Breast epithelium (tissue), 4 donors: Measurements from ENCODE around the gene CPED1. TPM values are rescaled to one million over a fixed set of nuclear protein-coding genes. Genes with fewer than 3 reads are reported as not detected.

ENCODE experiments used
- DNase-seq, 2 donors: peaks; one replicate each; pipeline ENCODE4 v3.0.0-alpha.2; 2019; ENCODE audit warnings: low spot score in 2 of 2
- H3K27ac ChIP-seq, 2 donors: fragments of 200-600 bp; sonication (generic) in 1 of 2; one replicate each; pipeline ENCODE4 v1.5.1; 2016 to 2019; ENCODE audit warnings: mild to moderate bottlenecking in 1 of 2
- H3K27me3 ChIP-seq, 2 donors: fragments of 200-600 bp; sonication (generic) in 1 of 2; one replicate each; pipeline versions ENCODE4 v1.5.1 to v1.6.0; 2017 to 2019; ENCODE audit warnings: control low read depth in 1 of 2, mild to moderate bottlenecking in 1 of 2
- H3K36me3 ChIP-seq: fragments of 200-600 bp; one replicate; pipeline ENCODE4 v1.5.1; 2019
- H3K4me1 ChIP-seq, 2 donors: fragments of 200-600 bp; sonication (generic); one replicate each; pipeline ENCODE4 v1.5.1; 2016 to 2019; ENCODE audit warnings: control low read depth in 1 of 2
- H3K4me3 ChIP-seq, 3 donors: fragments of 200-600 bp; sonication (generic); 1 replicate in 2 of 3; 2 replicates in 1 of 3; pipeline ENCODE4 v1.5.1; 2016 to 2019; ENCODE audit warnings: mild to moderate bottlenecking in 3 of 3, moderate library complexity in 2 of 3
- H3K9me3 ChIP-seq, 2 donors: fragments of 200-600 bp; sonication (generic) in 1 of 2; one replicate each; pipeline ENCODE4 v1.5.1; 2016 to 2019; ENCODE audit warnings: control low read depth in 1 of 2
- CTCF ChIP-seq, 3 donors: fragments of 450-650 bp; IDR thresholded peaks; one replicate each; pipeline ENCODE4 v1.5.1; 2016 to 2017; ENCODE audit warnings: antibody characterized with exemption in 3 of 3, mild to moderate bottlenecking in 3 of 3, moderate library complexity in 3 of 3
- POLR2A ChIP-seq: fragments of 450-650 bp; IDR thresholded peaks from one replicate; pipeline ENCODE4 v1.6.1; 2016; ENCODE audit warnings: antibody characterized with exemption, mild to moderate bottlenecking, moderate library complexity
- POLR2AphosphoS5 ChIP-seq, 3 donors: sonication (generic); formaldehyde crosslinking; IDR thresholded peaks; one replicate each; pipeline ENCODE4 v1.6.1; 2017; ENCODE audit warnings: antibody characterized with exemption in 3 of 3
- intact Hi-C: fragments of 100-400 bp; cut with DNase I; formaldehyde crosslinking; loops from one replicate; pipeline ENCODE4 v1.15.1; 2023; ENCODE audit warnings: low total_unique reads
- total RNA-seq, 3 donors: library from RNA; depleted of rRNA; stranded (reverse); fragments of >200 nt; gene quantifications; one replicate each; pipeline ENCODE4 v1.1.0, GENCODE V29; 2016

The CPED1 gene
- total RNA-seq, 3 donors from 2014 or later, result 14.3 to 29.3 (median 15.4) TPM

- Histone ChIP-seq H3K9me3 (no peaks in the 10 kb centered on the region), H3K27ac (no peak overlapping the region), H3K36me3 (no peaks in the 10 kb centered on the region), H3K4me1 (no peaks in the 10 kb centered on the region), H3K4me3 (no peak overlapping the region), H3K27me3 (no peaks in the 10 kb centered on the region)
- TF ChIP-seq CTCF (IDR thresholded peaks at IDR 0.05) (no peak), POLR2AphosphoS5 (IDR thresholded peaks at IDR 0.05) (no peak), POLR2A (no peak)
- DNase-seq, result no peak
- intact Hi-C loops, result loop anchor here (10.0 kb wide), 1 partner anchor 98 kb away; the partner anchor contains the start of gene CPED1
These were observed 94.0 kb downstream of the CPED1 start for GRCh38 chr7:121082400-121083101.

- H3K36me3 ChIP-seq, result no peaks in the 10 kb centered on the region
- H3K9me3 ChIP-seq, result no peaks in the 10 kb centered on the region
- no peak overlapping the region for H3K4me3 ChIP-seq
- H3K27me3 ChIP-seq, result no peaks in the 10 kb centered on the region
- no peak overlapping the region for H3K27ac ChIP-seq
- TF ChIP-seq CTCF (IDR thresholded peaks at IDR 0.05) (no peak), POLR2AphosphoS5 (IDR thresholded peaks at IDR 0.05) (no peak), POLR2A (no peak)
- no peak for DNase-seq
- intact Hi-C loops, result loop anchor here (10.0 kb wide), 1 partner anchor 98 kb away; the partner anchor contains the start of gene CPED1
- H3K4me1 ChIP-seq, result no peaks in the 10 kb centered on the region
These were observed 94.8 kb downstream of the CPED1 start for GRCh38 chr7:121083138-121083789.

GRCh38 chr7:121083790-121084251 is 95.3 kb downstream of the CPED1 start:
- Histone ChIP-seq H3K36me3 (no peaks in the 10 kb centered on the region), H3K9me3 (no peaks in the 10 kb centered on the region), H3K27ac (no peak overlapping the region), H3K4me1 (no peaks in the 10 kb centered on the region), H3K27me3 (no peaks in the 10 kb centered on the region), H3K4me3 (no peak overlapping the region)
- no peak for TF ChIP-seq CTCF (IDR thresholded peaks at IDR 0.05)
- no peak for TF ChIP-seq POLR2A
- no peak for TF ChIP-seq POLR2AphosphoS5 (IDR thresholded peaks at IDR 0.05)
- no peak for DNase-seq
- intact Hi-C loops, result loop anchor here (10.0 kb wide), 1 partner anchor 99 kb away; the partner anchor contains the start of gene CPED1

- Histone ChIP-seq H3K27me3 (no peaks in the 10 kb centered on the region), H3K4me3 (no peak overlapping the region), H3K27ac (no peak overlapping the region), H3K9me3 (no peaks in the 10 kb centered on the region), H3K36me3 (no peaks in the 10 kb centered on the region), H3K4me1 (no peaks in the 10 kb centered on the region)
- no peak for DNase-seq
- intact Hi-C loops, result loop anchor here (10.0 kb wide), 1 partner anchor 99 kb away; the partner anchor contains the start of gene CPED1
- TF ChIP-seq POLR2A, result no peak
- TF ChIP-seq CTCF (IDR thresholded peaks at IDR 0.05), result no peak
- no peak for TF ChIP-seq POLR2AphosphoS5 (IDR thresholded peaks at IDR 0.05)
These were observed 95.7 kb downstream of the CPED1 start for GRCh38 chr7:121084256-121084655.

GRCh38 chr7:121084748-121085336 is 96.3 kb downstream of the CPED1 start:
- no peaks in the 10 kb centered on the region for H3K27me3 ChIP-seq
- no peak overlapping the region for H3K27ac ChIP-seq
- TF ChIP-seq POLR2AphosphoS5 (IDR thresholded peaks at IDR 0.05), result no peak
- TF ChIP-seq POLR2A, result no peak
- TF ChIP-seq CTCF (IDR thresholded peaks at IDR 0.05), result no peak
- H3K36me3 ChIP-seq, result no peaks in the 10 kb centered on the region
- intact Hi-C loops, result loop anchor here (10.0 kb wide), 1 partner anchor 100 kb away; the partner anchor contains the start of gene CPED1
- no peak overlapping the region for H3K4me3 ChIP-seq
- H3K4me1 ChIP-seq, result no peaks in the 10 kb centered on the region
- H3K9me3 ChIP-seq, result no peaks in the 10 kb centered on the region
- no peak for DNase-seq
